GM19397 (cell line): Measurements from ENCODE around the gene MFSD11.
"Not testable (repeated sequence)": the region's sequence is repeated elsewhere in the genome, so short reads cannot be mapped to it uniquely, and the experiment has no call there.

Experiments used
- ATAC-seq: cut with Tn5 transposase; IDR thresholded peaks from one replicate; pipeline ENCODE4 v1.9.1; 2021; ENCODE audit warnings: mild to moderate bottlenecking, moderate library complexity; ENCODE audit not compliant: unreplicated experiment

Gene MFSD11

GRCh38 chr17:76707985-76708807, 29.7 kb upstream of the MFSD11 start:
- no peak for ATAC-seq

GRCh38 chr17:76709077-76709950, 28.6 kb upstream of the MFSD11 start:
- no peak for ATAC-seq

GRCh38 chr17:76709951-76710862, 27.7 kb upstream of the MFSD11 start:
- ATAC-seq, result not testable (repeated sequence)

GRCh38 chr17:76710863-76711611, 26.9 kb upstream of the MFSD11 start, which contains the start of gene MXRA7:
TSS of gene MXRA7 (minus strand) at chr17:76710965. CDS start at chr17:76710946, 19 bp downstream.
- ATAC-seq, result no peak

- not testable (repeated sequence) for ATAC-seq
Measured at GRCh38 chr17:76712321-76712720, 25.6 kb upstream of the MFSD11 start.

GRCh38 chr17:76713765-76714164, 24.2 kb upstream of the MFSD11 start:
- ATAC-seq, result no peak

GRCh38 chr17:76714336-76714735, 23.6 kb upstream of the MFSD11 start:
- ATAC-seq, result no peak

- no peak for ATAC-seq
Measured at GRCh38 chr17:76714822-76715495, 23.0 kb upstream of the MFSD11 start.

- ATAC-seq, result no peak
Measured at GRCh38 chr17:76715496-76715830, 22.5 kb upstream of the MFSD11 start.

GRCh38 chr17:76716146-76716838, 21.6 kb upstream of the MFSD11 start:
- no peak for ATAC-seq

- ATAC-seq, result no peak
Measured at GRCh38 chr17:76716839-76717215, 21.1 kb upstream of the MFSD11 start.

- ATAC-seq, result no peak
Measured at GRCh38 chr17:76718516-76718915, 19.4 kb upstream of the MFSD11 start.

GRCh38 chr17:76720211-76720610, 17.7 kb upstream of the MFSD11 start:
- no peak for ATAC-seq

GRCh38 chr17:76720941-76721340, 17.0 kb upstream of the MFSD11 start:
- no peak for ATAC-seq

GRCh38 chr17:76721463-76721862, 16.5 kb upstream of the MFSD11 start:
- ATAC-seq, result no peak

GRCh38 chr17:76722279-76722678, 15.6 kb upstream of the MFSD11 start:
- no peak for ATAC-seq

GRCh38 chr17:76722977-76723376, 14.9 kb upstream of the MFSD11 start:
- not testable (repeated sequence) for ATAC-seq

- no peak for ATAC-seq
Measured at GRCh38 chr17:76723812-76724211, 14.1 kb upstream of the MFSD11 start.
